ENCODE measurements around the gene SF3B3.

GRCh38 chr16:70534971-70535370, 11.4 kb downstream of the SF3B3 start:
- TF ChIP-seq POLR2A (IDR thresholded peaks at IDR 0.05; ENCODE audit: low read depth, low read length), result no peak
- TF ChIP-seq, protein P1, sequence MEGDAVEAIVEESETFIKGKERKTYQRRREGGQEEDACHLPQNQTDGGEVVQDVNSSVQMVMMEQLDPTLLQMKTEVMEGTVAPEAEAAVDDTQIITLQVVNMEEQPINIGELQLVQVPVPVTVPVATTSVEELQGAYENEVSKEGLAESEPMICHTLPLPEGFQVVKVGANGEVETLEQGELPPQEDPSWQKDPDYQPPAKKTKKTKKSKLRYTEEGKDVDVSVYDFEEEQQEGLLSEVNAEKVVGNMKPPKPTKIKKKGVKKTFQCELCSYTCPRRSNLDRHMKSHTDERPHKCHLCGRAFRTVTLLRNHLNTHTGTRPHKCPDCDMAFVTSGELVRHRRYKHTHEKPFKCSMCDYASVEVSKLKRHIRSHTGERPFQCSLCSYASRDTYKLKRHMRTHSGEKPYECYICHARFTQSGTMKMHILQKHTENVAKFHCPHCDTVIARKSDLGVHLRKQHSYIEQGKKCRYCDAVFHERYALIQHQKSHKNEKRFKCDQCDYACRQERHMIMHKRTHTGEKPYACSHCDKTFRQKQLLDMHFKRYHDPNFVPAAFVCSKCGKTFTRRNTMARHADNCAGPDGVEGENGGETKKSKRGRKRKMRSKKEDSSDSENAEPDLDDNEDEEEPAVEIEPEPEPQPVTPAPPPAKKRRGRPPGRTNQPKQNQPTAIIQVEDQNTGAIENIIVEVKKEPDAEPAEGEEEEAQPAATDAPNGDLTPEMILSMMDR (IDR thresholded peaks at IDR 0.05; ENCODE audit: extremely low read depth in 1 of 2, insufficient read depth in 1 of 2, low read depth in 1 of 2, low read length in 2 of 2), result no peak
- TF ChIP-seq EZH2 (IDR thresholded peaks at IDR 0.05; ENCODE audit: borderline replicate concordance, low read depth, low read length, severe bottlenecking), result no peak
- TF ChIP-seq MAX (IDR thresholded peaks at IDR 0.05; ENCODE audit: insufficient read depth, insufficient read length), result no peak
- no peak for TF ChIP-seq POLR2AphosphoS5 (IDR thresholded peaks at IDR 0.05; ENCODE audit: insufficient read depth, low read depth, low read length)

Measured in endothelial cell of umbilical vein (primary cell).